WTC11 (cell line): ENCODE measurements around the gene ST8SIA4.

Experiments
- GRHL2 ChIP-seq: fragments of 250-450 bp; sonication (Bioruptor Pico); IDR thresholded peaks from 2 replicates; pipeline ENCODE4 v1.8.0; 2022; ENCODE audit warnings: mild to moderate bottlenecking, moderate library complexity; ENCODE audit not compliant: insufficient replicate concordance, severe bottlenecking
- NFE2L1 ChIP-seq: sonication (generic); formaldehyde crosslinking; IDR thresholded peaks from 2 replicates; pipeline ENCODE4 v1.8.1; 2023; ENCODE audit warnings: missing genetic modification reagents
- TEAD4 ChIP-seq: sonication (generic); formaldehyde crosslinking; IDR thresholded peaks from 2 replicates; pipeline ENCODE4 v1.8.0; 2022; ENCODE audit warnings: mild to moderate bottlenecking, missing genetic modification reagents
- TF ChIP-seq, protein P1 (sequence below): sonication (generic); formaldehyde crosslinking; IDR thresholded peaks from 2 replicates; pipeline ENCODE4 v1.8.0; 2022; ENCODE audit warnings: missing genetic modification reagents
- TF ChIP-seq, protein P2 (sequence below): fragments of 200-600 bp; IDR thresholded peaks from 2 replicates; pipeline ENCODE4 v1.8.0; 2022; ENCODE audit warnings: antibody characterized with exemption

DNA sequence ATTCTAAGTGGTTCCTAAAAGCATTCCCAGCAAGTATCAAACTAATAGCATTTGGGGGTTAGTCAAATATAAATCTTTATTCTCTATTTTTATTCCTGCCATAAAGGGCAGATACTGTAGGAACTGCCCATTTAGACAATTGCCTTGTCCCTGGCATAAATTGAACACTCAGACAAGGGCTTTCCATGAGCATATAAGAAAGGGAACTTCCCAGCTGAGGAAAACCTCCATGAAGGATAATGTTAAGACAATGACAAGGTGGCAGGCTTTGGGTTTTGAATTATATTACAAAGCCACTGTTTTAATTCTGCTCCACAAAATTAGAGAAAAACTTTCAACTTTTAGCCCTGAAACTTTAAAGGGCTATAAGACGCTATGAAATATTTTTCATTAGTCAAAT lies 81.3 kb downstream of the ST8SIA4 start:
- TF ChIP-seq, protein P1, sequence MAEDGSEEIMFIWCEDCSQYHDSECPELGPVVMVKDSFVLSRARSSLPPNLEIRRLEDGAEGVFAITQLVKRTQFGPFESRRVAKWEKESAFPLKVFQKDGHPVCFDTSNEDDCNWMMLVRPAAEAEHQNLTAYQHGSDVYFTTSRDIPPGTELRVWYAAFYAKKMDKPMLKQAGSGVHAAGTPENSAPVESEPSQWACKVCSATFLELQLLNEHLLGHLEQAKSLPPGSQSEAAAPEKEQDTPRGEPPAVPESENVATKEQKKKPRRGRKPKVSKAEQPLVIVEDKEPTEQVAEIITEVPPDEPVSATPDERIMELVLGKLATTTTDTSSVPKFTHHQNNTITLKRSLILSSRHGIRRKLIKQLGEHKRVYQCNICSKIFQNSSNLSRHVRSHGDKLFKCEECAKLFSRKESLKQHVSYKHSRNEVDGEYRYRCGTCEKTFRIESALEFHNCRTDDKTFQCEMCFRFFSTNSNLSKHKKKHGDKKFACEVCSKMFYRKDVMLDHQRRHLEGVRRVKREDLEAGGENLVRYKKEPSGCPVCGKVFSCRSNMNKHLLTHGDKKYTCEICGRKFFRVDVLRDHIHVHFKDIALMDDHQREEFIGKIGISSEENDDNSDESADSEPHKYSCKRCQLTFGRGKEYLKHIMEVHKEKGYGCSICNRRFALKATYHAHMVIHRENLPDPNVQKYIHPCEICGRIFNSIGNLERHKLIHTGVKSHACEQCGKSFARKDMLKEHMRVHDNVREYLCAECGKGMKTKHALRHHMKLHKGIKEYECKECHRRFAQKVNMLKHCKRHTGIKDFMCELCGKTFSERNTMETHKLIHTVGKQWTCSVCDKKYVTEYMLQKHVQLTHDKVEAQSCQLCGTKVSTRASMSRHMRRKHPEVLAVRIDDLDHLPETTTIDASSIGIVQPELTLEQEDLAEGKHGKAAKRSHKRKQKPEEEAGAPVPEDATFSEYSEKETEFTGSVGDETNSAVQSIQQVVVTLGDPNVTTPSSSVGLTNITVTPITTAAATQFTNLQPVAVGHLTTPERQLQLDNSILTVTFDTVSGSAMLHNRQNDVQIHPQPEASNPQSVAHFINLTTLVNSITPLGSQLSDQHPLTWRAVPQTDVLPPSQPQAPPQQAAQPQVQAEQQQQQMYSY (CRISPR knock-in tag): no peak
- TF ChIP-seq, protein P2, sequence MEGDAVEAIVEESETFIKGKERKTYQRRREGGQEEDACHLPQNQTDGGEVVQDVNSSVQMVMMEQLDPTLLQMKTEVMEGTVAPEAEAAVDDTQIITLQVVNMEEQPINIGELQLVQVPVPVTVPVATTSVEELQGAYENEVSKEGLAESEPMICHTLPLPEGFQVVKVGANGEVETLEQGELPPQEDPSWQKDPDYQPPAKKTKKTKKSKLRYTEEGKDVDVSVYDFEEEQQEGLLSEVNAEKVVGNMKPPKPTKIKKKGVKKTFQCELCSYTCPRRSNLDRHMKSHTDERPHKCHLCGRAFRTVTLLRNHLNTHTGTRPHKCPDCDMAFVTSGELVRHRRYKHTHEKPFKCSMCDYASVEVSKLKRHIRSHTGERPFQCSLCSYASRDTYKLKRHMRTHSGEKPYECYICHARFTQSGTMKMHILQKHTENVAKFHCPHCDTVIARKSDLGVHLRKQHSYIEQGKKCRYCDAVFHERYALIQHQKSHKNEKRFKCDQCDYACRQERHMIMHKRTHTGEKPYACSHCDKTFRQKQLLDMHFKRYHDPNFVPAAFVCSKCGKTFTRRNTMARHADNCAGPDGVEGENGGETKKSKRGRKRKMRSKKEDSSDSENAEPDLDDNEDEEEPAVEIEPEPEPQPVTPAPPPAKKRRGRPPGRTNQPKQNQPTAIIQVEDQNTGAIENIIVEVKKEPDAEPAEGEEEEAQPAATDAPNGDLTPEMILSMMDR: no peak
- no peak for TF ChIP-seq NFE2L1 (CRISPR knock-in tag)
- no peak for TF ChIP-seq GRHL2
- TF ChIP-seq TEAD4 (CRISPR knock-in tag): no peak
